IPS DF 6.9 (cell line): ENCODE measurements around the gene CUL5.

Experiments
- DNase-seq: peaks from one replicate; pipeline ENCODE4 v3.0.0-alpha.2; 2013; ENCODE audit warnings: low read depth, low spot score
- H3K27ac ChIP-seq: one replicate; pipeline ENCODE4 v1.5.1; 2013; ENCODE audit warnings: low read length, control low read depth
- H3K27me3 ChIP-seq: 2 replicates; pipeline ENCODE4 v1.6.1; 2013; ENCODE audit warnings: mild to moderate bottlenecking, low read length; ENCODE audit not compliant: control insufficient read depth, insufficient read depth
- H3K36me3 ChIP-seq: 2 replicates; pipeline ENCODE4 v1.6.1; 2013; ENCODE audit warnings: low read length; ENCODE audit not compliant: control insufficient read depth, insufficient read depth
- H3K4me1 ChIP-seq: 2 replicates; pipeline ENCODE4 v1.6.1; 2013; ENCODE audit warnings: low read length; ENCODE audit not compliant: control insufficient read depth, insufficient read depth
- H3K4me3 ChIP-seq: 2 replicates; pipeline ENCODE4 v1.5.1; 2013; ENCODE audit warnings: mild to moderate bottlenecking, low read length
- H3K9me3 ChIP-seq: 2 replicates; pipeline ENCODE4 v1.6.1; 2013; ENCODE audit warnings: low read length, inconsistent platforms; ENCODE audit not compliant: control insufficient read depth, insufficient read depth
- WGBS: extraction: QIAGEN DNeasy Blood & Tissue Kit; methylation state at CpG from one replicate; pipeline ENCODE4 v1.1.7; 2013; ENCODE audit warnings: mixed read lengths, missing lambda C conversion rate; ENCODE audit not compliant: insufficient read length, insufficient coverage; 5-methylcytosine and 5-hydroxymethylcytosine counted together

CUL5 gene

GRCh38 chr11:108062336-108062735, 53.6 kb downstream of the CUL5 start:
- no peaks in the 10 kb centered on the region; the same call in 1 of the 2 replicates for H3K36me3 ChIP-seq

DNA sequence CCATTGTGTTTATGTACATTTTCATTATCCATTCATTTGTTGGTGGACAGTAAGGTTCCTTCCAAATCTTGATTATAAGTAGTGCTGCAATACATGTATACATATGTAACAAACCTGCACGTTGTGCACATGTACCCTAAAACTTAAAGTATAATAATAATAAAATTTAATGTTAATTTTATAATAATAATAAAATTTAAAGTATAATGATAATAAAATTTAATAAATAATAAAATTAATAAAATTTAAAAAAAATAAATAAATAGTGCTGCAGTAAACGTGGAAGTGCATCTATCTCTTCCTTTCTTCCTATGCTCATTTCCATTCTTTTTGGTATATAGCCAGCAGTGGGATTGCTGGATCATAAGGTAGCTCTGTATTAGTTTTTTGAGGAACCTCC, 54.7 kb downstream of the CUL5 start:
- no peak for DNase-seq
- Histone ChIP-seq H3K9me3 (no peaks in the 10 kb centered on the region), H3K36me3 (no peaks in the 10 kb centered on the region; the same call in 1 of the 2 replicates), H3K27ac (no peak overlapping the region), H3K4me3 (no peak overlapping the region), H3K4me1 (no peaks in the 10 kb centered on the region), H3K27me3 (no peaks in the 10 kb centered on the region)
- WGBS = no CpG with 5 or more reads among the region's 2 CpGs

More at GRCh38 chr11:108062336-108062735, 53.6 kb downstream of the CUL5 start:
- H3K27ac ChIP-seq = no peak overlapping the region
- no peak overlapping the region for H3K4me3 ChIP-seq
- H3K4me1 ChIP-seq = no peaks in the 10 kb centered on the region
- no peaks in the 10 kb centered on the region for H3K9me3 ChIP-seq
- DNase-seq = no peak
- WGBS = no CpG with 5 or more reads among the region's 2 CpGs
- no peaks in the 10 kb centered on the region for H3K27me3 ChIP-seq

GRCh38 chr11:108069947-108070346, 61.2 kb downstream of the CUL5 start:
- Histone ChIP-seq H3K9me3 (no peaks in the 10 kb centered on the region), H3K27me3 (no peaks in the 10 kb centered on the region), H3K4me1 (no peaks in the 10 kb centered on the region), H3K36me3 (no peaks in the 10 kb centered on the region), H3K27ac (no peak overlapping the region), H3K4me3 (no peak overlapping the region)
- no peak for DNase-seq

- H3K27ac ChIP-seq = no peak overlapping the region
- H3K27me3 ChIP-seq = no peaks in the 10 kb centered on the region
- no peaks in the 10 kb centered on the region for H3K9me3 ChIP-seq
- H3K4me3 ChIP-seq = no peak overlapping the region
- no peaks in the 10 kb centered on the region for H3K4me1 ChIP-seq
- DNase-seq = no peak
- H3K36me3 ChIP-seq = no peaks in the 10 kb centered on the region; the same call in 1 of the 2 replicates
- WGBS = no CpG with 5 or more reads among the region's 1 CpG
Measured at GRCh38 chr11:108084811-108085210, 76.1 kb downstream of the CUL5 start.

- H3K36me3 ChIP-seq = no peaks in the 10 kb centered on the region; the same call in 1 of the 2 replicates
Measured at GRCh38 chr11:108085672-108086071, 77.0 kb downstream of the CUL5 start.

GRCh38 chr11:108092134-108092533, 83.4 kb downstream of the CUL5 start:
- H3K4me3 ChIP-seq = no peak overlapping the region
- H3K36me3 ChIP-seq = no peaks in the 10 kb centered on the region; the same call in 1 of the 2 replicates
- no CpG with 5 or more reads among the region's 2 CpGs for WGBS

More at GRCh38 chr11:108085672-108086071, 77.0 kb downstream of the CUL5 start:
- no peaks in the 10 kb centered on the region for H3K9me3 ChIP-seq
- no CpG with 5 or more reads among the region's 2 CpGs for WGBS
- no peak overlapping the region for H3K4me3 ChIP-seq
- no peak overlapping the region for H3K27ac ChIP-seq
- DNase-seq = no peak
- no peaks in the 10 kb centered on the region for H3K4me1 ChIP-seq
- H3K27me3 ChIP-seq = no peaks in the 10 kb centered on the region

DNA sequence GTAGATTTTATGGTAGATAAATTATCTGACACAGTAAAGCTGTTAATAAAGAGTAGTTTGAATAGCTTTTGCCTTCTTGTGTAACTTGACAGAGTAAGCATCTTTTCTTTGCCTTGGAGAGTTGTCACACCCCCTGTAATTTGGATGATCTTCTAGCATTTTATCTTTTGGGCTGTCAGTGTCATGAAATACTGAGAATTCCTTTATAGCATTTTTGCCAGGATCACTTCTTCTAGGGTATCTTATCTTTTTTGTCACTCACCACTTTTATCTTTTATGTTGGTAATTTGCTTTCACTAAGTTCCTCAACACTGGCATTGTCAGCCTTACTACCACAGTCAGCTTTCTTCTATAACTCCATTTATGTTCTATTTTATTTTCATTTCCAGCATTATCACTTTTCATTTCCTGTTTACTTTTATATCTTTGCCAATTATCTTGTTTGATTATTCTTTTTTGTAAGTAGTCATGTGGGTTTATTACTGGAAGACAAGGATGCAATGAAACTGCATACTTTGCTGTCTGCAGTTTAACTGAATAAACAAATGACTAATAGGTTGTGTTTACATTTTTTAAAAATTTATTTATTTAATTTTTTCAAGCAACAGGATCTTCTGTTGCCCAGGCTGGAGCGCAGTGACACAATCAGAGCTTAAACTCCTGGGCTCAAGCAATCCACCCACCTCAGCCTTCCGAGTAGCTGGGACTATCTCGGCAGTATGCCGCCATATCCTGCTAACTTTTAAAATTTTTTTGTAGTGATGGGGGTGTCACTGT, 84.6 kb downstream of the CUL5 start:
- no peaks in the 10 kb centered on the region; the same call in 1 of the 2 replicates for H3K36me3 ChIP-seq
- no CpG with 5 or more reads among the region's 4 CpGs for WGBS
- no peaks in the 10 kb centered on the region for H3K27me3 ChIP-seq
- H3K9me3 ChIP-seq = no peaks in the 10 kb centered on the region
- H3K4me1 ChIP-seq = no peaks in the 10 kb centered on the region
- no peak overlapping the region for H3K27ac ChIP-seq
- H3K4me3 ChIP-seq = no peak overlapping the region
- DNase-seq = no peak

More at GRCh38 chr11:108092134-108092533, 83.4 kb downstream of the CUL5 start:
- no peaks in the 10 kb centered on the region for H3K9me3 ChIP-seq
- H3K27ac ChIP-seq = no peak overlapping the region
- no peaks in the 10 kb centered on the region for H3K27me3 ChIP-seq
- H3K4me1 ChIP-seq = no peaks in the 10 kb centered on the region
- no peak for DNase-seq

DNA sequence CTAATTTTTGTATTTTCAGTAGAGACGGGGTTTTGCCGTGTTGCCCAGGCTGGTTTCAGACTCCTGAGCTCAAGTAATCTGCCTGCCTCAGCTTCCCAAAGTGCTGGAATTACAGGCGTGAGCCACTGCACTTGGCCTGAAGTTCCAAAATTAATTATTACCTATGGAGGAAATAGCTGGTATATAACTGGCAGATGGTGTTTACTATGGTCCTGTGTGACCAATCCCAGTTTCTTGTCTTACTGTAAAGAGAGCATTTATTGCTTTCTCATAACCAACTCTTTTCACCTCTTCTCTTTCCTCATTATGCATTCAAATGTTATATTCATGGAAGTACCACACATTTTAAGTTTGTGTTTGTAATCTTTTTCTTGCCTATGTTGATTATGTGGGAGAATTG, 88.5 kb downstream of the CUL5 start:
- no CpG with 5 or more reads among the region's 3 CpGs for WGBS
- no peaks in the 10 kb centered on the region for H3K4me1 ChIP-seq
- no peak for DNase-seq
- no peaks in the 10 kb centered on the region for H3K9me3 ChIP-seq
- no peaks in the 10 kb centered on the region; the same call in 1 of the 2 replicates for H3K36me3 ChIP-seq
- H3K27ac ChIP-seq = no peak overlapping the region
- H3K4me3 ChIP-seq = no peak overlapping the region
- no peaks in the 10 kb centered on the region for H3K27me3 ChIP-seq

- Histone ChIP-seq H3K9me3 (no peaks in the 10 kb centered on the region), H3K27me3 (no peaks in the 10 kb centered on the region), H3K4me1 (no peaks in the 10 kb centered on the region), H3K27ac (no peak overlapping the region), H3K36me3 (no peaks in the 10 kb centered on the region; the same call in 1 of the 2 replicates), H3K4me3 (no peak overlapping the region)
- no CpG with 5 or more reads among the region's 1 CpG for WGBS
- no peak for DNase-seq
Measured at GRCh38 chr11:108101090-108101775, 92.5 kb downstream of the CUL5 start.

- no CpG with 5 or more reads among the region's 4 CpGs for WGBS
- H3K36me3 ChIP-seq = no peaks in the 10 kb centered on the region
- H3K27ac ChIP-seq = no peak overlapping the region
- H3K27me3 ChIP-seq = no peaks in the 10 kb centered on the region
- no peaks in the 10 kb centered on the region for H3K9me3 ChIP-seq
- no peak for DNase-seq
- no peak overlapping the region for H3K4me3 ChIP-seq
- H3K4me1 ChIP-seq = peaks cover 3% of the 10 kb centered on the region; the same call in 1 of the 2 replicates
Measured at GRCh38 chr11:108111126-108111525, 102.4 kb downstream of the CUL5 start.
